HEK293 (cell line): ENCODE measurements around the gene HOXD11.

Experiments
- CTCF ChIA-PET: fragments of 350-600 bp; formaldehyde crosslinking; extraction: SDS; loops from one replicate; lab custom pipeline; 2021; ENCODE audit warnings: antibody characterized with exemption; lab: Yijun Ruan, JAX
- POLR2A ChIA-PET: fragments of 300-600 bp; formaldehyde crosslinking; extraction: SDS; loops from one replicate; lab custom pipeline; 2020; ENCODE audit warnings: antibody characterized with exemption, inconsistent platforms; lab: Yijun Ruan, JAX
- H3K27ac ChIP-seq: fragments of 200-500 bp; sonication (Bioruptor generic); 2 replicates; pipeline ENCODE4 v1.5.1; 2014; ENCODE audit warnings: low read depth, low read length, control low read depth, inconsistent platforms; ENCODE audit errors: extremely low read depth
- H3K36me3 ChIP-seq, 2 experiments: fragments of 200-500 bp in 1 of 2; sonication (Bioruptor generic) in 1 of 2; 1 replicate in 1 of 2; 2 replicates in 1 of 2; pipeline ENCODE4 v1.5.1; 2014 to 2017; ENCODE audit warnings: inconsistent platforms in 2 of 2, low read length in 2 of 2; ENCODE audit not compliant: control insufficient read depth in 2 of 2, insufficient read depth in 1 of 2
- H3K4me1 ChIP-seq: fragments of 200-500 bp; sonication (Bioruptor generic); 2 replicates; pipeline ENCODE4 v1.5.1; 2014; ENCODE audit warnings: mild to moderate bottlenecking, low read length, inconsistent platforms; ENCODE audit not compliant: control insufficient read depth, insufficient read depth
- H3K4me3 ChIP-seq: 2 replicates; pipeline ENCODE4 v1.5.1; 2011; ENCODE audit warnings: low read depth, mild to moderate bottlenecking, control low read depth, low read length, moderate library complexity
- H3K9me3 ChIP-seq: fragments of 200-500 bp; sonication (Bioruptor generic); 2 replicates; pipeline ENCODE4 v1.5.1; 2014; ENCODE audit warnings: low read depth, low read length, inconsistent platforms; ENCODE audit not compliant: control insufficient read depth, insufficient read depth
- EGR2 ChIP-seq: fragments of 450-650 bp; formaldehyde crosslinking; IDR thresholded peaks from 2 replicates; pipeline ENCODE4 v1.5.1; 2016; ENCODE audit warnings: low read depth, missing biosample characterization, missing genetic modification characterization
- GLI4 ChIP-seq: fragments of 450-650 bp; formaldehyde crosslinking; IDR thresholded peaks from 2 replicates; pipeline ENCODE4 v1.5.1; 2016; ENCODE audit warnings: missing biosample characterization, missing genetic modification characterization
- HOXC10 ChIP-seq: sonication (generic); formaldehyde crosslinking; IDR thresholded peaks from 2 replicates; pipeline ENCODE4 v1.8.1; 2023; ENCODE audit warnings: mild to moderate bottlenecking, missing genetic modification reagents
- KLF1 ChIP-seq: fragments of 450-650 bp; formaldehyde crosslinking; IDR thresholded peaks from 2 replicates; pipeline ENCODE4 v1.5.1; 2016; ENCODE audit warnings: missing biosample characterization, missing genetic modification characterization
- KLF10 ChIP-seq: fragments of 450-650 bp; IDR thresholded peaks from 2 replicates; pipeline ENCODE4 v1.5.1; 2018; ENCODE audit warnings: missing biosample characterization, mild to moderate bottlenecking, missing genetic modification characterization
- SCRT2 ChIP-seq: fragments of 450-650 bp; formaldehyde crosslinking; IDR thresholded peaks from 2 replicates; pipeline ENCODE4 v1.5.1; 2016; ENCODE audit warnings: missing biosample characterization, missing genetic modification characterization
- TRIM28 ChIP-seq: IDR thresholded peaks from 2 replicates; pipeline ENCODE4 v1.6.1; 2011; ENCODE audit warnings: low read length, control low read depth, borderline replicate concordance
- ZBTB17 ChIP-seq: fragments of 450-650 bp; formaldehyde crosslinking; IDR thresholded peaks from 2 replicates; pipeline ENCODE4 v1.5.1; 2016; ENCODE audit warnings: missing biosample characterization, missing genetic modification characterization
- ZFP37 ChIP-seq: fragments of 450-650 bp; formaldehyde crosslinking; IDR thresholded peaks from 2 replicates; pipeline ENCODE4 v1.5.1; 2016; ENCODE audit warnings: missing biosample characterization, missing genetic modification characterization
- ZNF10 ChIP-seq: fragments of 450-650 bp; formaldehyde crosslinking; IDR thresholded peaks from 2 replicates; pipeline ENCODE4 v1.5.1; 2017; ENCODE audit warnings: missing biosample characterization, missing genetic modification characterization
- ZNF16 ChIP-seq: fragments of 450-650 bp; formaldehyde crosslinking; IDR thresholded peaks from 2 replicates; pipeline ENCODE4 v1.5.1; 2016; ENCODE audit warnings: low read depth, missing biosample characterization, missing genetic modification characterization
- ZNF175 ChIP-seq: fragments of 450-650 bp; formaldehyde crosslinking; IDR thresholded peaks from 2 replicates; pipeline ENCODE4 v1.5.1; 2016; ENCODE audit warnings: missing biosample characterization, missing genetic modification characterization
- ZNF221 ChIP-seq: fragments of 450-650 bp; formaldehyde crosslinking; IDR thresholded peaks from 2 replicates; pipeline ENCODE4 v1.5.1; 2017; ENCODE audit warnings: missing biosample characterization, missing genetic modification characterization, borderline replicate concordance
- ZNF274 ChIP-seq, 2 experiments: fragments of 200-500 bp in 1 of 2; fragments of 450-650 bp in 1 of 2; sonication (Bioruptor generic) in 1 of 2; formaldehyde crosslinking in 1 of 2; IDR thresholded peaks; 2 replicates each; pipeline versions ENCODE4 v1.5.1 to v1.6.1; 2014 to 2016; ENCODE audit warnings: borderline replicate concordance in 1 of 2, inconsistent platforms in 1 of 2, low read length in 1 of 2, missing biosample characterization in 1 of 2, missing genetic modification characterization in 1 of 2
- ZNF292 ChIP-seq: fragments of 450-650 bp; formaldehyde crosslinking; IDR thresholded peaks from 2 replicates; pipeline ENCODE4 v1.5.1; 2016; ENCODE audit warnings: low read depth, missing biosample characterization, missing genetic modification characterization, borderline replicate concordance
- ZNF341 ChIP-seq: fragments of 450-650 bp; formaldehyde crosslinking; IDR thresholded peaks from 2 replicates; pipeline ENCODE4; 2016; ENCODE audit warnings: low read depth, missing biosample characterization, missing genetic modification characterization
- ZNF350 ChIP-seq: fragments of 450-650 bp; formaldehyde crosslinking; IDR thresholded peaks from 2 replicates; pipeline ENCODE4 v1.5.0; 2017; ENCODE audit warnings: missing biosample characterization, mild to moderate bottlenecking, missing genetic modification characterization
- ZNF394 ChIP-seq: fragments of 450-650 bp; formaldehyde crosslinking; IDR thresholded peaks from 2 replicates; pipeline ENCODE4 v1.5.1; 2016; ENCODE audit warnings: missing biosample characterization, missing genetic modification characterization, mild to moderate bottlenecking, moderate library complexity, borderline replicate concordance
- ZNF510 ChIP-seq: fragments of 450-650 bp; formaldehyde crosslinking; IDR thresholded peaks from 2 replicates; pipeline ENCODE4 v1.5.1; 2018; ENCODE audit warnings: mild to moderate bottlenecking, missing genetic modification characterization, missing biosample characterization; ENCODE audit not compliant: insufficient replicate concordance
- ZNF521 ChIP-seq: fragments of 450-650 bp; formaldehyde crosslinking; IDR thresholded peaks from 2 replicates; pipeline ENCODE4 v1.5.1; 2017; ENCODE audit warnings: missing biosample characterization, mild to moderate bottlenecking, missing genetic modification characterization
- ZNF549 ChIP-seq: fragments of 450-650 bp; IDR thresholded peaks from 2 replicates; pipeline ENCODE4 v1.5.1; 2018; ENCODE audit warnings: missing biosample characterization, missing genetic modification characterization, mild to moderate bottlenecking, inconsistent platforms, moderate library complexity
- ZNF596 ChIP-seq: fragments of 450-650 bp; IDR thresholded peaks from 2 replicates; pipeline ENCODE4 v1.5.0; 2018; ENCODE audit warnings: missing biosample characterization, mild to moderate bottlenecking, missing genetic modification characterization, moderate library complexity
- ZNF610 ChIP-seq: fragments of 450-650 bp; formaldehyde crosslinking; IDR thresholded peaks from 2 replicates; pipeline ENCODE4 v1.5.1; 2016; ENCODE audit warnings: missing biosample characterization, missing genetic modification characterization, borderline replicate concordance
- TF ChIP-seq, protein P1 (sequence below): fragments of 450-650 bp; formaldehyde crosslinking; IDR thresholded peaks from 2 replicates; pipeline ENCODE4 v1.5.1; 2016; ENCODE audit warnings: missing biosample characterization, missing genetic modification characterization

Gene HOXD11

GRCh38 chr2:176076796-176077195, 30.3 kb upstream of the HOXD11 start:
- Histone ChIP-seq H3K4me3 (no peak overlapping the region), H3K27ac (no peak overlapping the region), H3K9me3 (no peaks in the 10 kb centered on the region), H3K36me3 (no peaks in the 10 kb centered on the region), H3K4me1 (no peaks in the 10 kb centered on the region)
- CTCF ChIA-PET = no interaction called here
- POLR2A ChIA-PET = no interaction called here
- no peak for TF ChIP-seq ZNF274 (IDR thresholded peaks at IDR 0.05; ENCODE audit: low read length)
- TF ChIP-seq ZNF274 (tag by site-specific recombination; IDR thresholded peaks at IDR 0.05; ENCODE audit: borderline replicate concordance) = no peak
- TF ChIP-seq ZNF596 (tag by site-specific recombination) = no peak
- TF ChIP-seq GLI4 = no peak
- no peak for TF ChIP-seq ZNF292 (tag by site-specific recombination)
- no peak for TF ChIP-seq SCRT2
- TF ChIP-seq KLF10 (tag by site-specific recombination) = no peak
- no peak for TF ChIP-seq HOXC10 (CRISPR knock-in tag)

DNA sequence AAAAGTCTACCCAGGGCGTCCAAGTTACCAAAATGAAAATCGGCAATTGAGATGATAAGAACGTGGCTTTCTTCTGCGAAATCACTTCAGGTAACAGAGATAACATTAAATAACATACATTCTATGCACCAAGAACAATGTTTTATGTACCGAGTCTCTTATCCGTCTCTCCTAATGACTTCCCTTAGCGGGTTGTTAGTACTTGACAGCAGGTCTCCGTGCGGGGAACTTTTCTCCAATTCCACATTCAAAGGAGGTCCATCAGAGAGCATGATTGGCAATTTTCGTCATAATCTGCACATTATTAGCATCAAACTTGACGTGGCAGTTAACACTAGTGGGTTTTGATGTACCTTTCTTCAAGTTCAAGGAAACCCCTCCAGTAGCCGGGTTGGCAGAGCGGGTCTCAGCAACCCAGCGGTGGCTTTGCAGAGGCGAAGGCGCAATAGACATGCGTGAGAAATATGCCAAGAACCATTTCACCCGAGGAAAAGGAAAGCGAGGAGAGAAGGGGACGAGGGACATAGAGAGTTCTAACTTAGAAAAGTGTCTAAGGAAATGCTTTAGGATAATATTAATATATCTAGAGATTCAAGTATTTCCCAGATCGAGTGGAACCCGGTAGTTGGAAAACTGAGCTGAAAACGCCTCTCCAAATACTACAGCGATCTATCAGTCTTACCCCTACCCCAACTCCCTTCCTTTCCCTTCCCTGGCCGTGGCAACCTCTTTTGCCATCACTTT, 28.4 kb upstream of the HOXD11 start:
- ChIA-PET POLR2A (interaction anchor here (0.8 to 2.7 kb wide), 2 partner anchors 26 to 77 kb away, joined by 4 to 12 read pairs; partner anchors contain the start of gene LNPK), CTCF (interaction anchor here (0.6 to 3.2 kb wide), 29 partner anchors 7 to 1073 kb away, joined by 3 to 44 read pairs (median 4); partner anchors contain the start of genes HOXD12, HOXD13 and LNPK)
- Histone ChIP-seq H3K4me1 (no peaks in the 10 kb centered on the region), H3K4me3 (peak overlapping the region; percentile 42), H3K27ac (peak overlapping the region; percentile 33; the same call in 1 of the 2 replicates), H3K36me3 (no peaks in the 10 kb centered on the region), H3K9me3 (no peaks in the 10 kb centered on the region)
- TF ChIP-seq ZNF394 (tag by site-specific recombination) (no peak), TRIM28 (no peak), EGR2 (no peak), ZNF175 (tag by site-specific recombination) (no peak), ZNF341 (no peak), ZNF221 (no peak), ZNF350 (no peak), ZNF16 (tag by site-specific recombination) (no peak), ZNF10 (tag by site-specific recombination) (no peak), KLF1 (tag by site-specific recombination) (no peak), ZNF610 (no peak), ZNF510 (tag by site-specific recombination) (no peak), ZNF521 (tag by site-specific recombination) (no peak), ZNF549 (no peak), ZBTB17 (no peak), ZFP37 (tag by site-specific recombination) (no peak)
- TF ChIP-seq, protein P1, sequence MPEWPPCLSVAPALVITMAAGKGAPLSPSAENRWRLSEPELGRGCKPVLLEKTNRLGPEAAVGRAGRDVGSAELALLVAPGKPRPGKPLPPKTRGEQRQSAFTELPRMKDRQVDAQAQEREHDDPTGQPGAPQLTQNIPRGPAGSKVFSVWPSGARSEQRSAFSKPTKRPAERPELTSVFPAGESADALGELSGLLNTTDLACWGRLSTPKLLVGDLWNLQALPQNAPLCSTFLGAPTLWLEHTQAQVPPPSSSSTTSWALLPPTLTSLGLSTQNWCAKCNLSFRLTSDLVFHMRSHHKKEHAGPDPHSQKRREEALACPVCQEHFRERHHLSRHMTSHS (tag by site-specific recombination) = no peak
